ENCODE measurements around the gene SYPL1.
A peak's percentile ranks its signal among the peaks of the same experiment; 100 is the strongest.

Gene SYPL1

DNA sequence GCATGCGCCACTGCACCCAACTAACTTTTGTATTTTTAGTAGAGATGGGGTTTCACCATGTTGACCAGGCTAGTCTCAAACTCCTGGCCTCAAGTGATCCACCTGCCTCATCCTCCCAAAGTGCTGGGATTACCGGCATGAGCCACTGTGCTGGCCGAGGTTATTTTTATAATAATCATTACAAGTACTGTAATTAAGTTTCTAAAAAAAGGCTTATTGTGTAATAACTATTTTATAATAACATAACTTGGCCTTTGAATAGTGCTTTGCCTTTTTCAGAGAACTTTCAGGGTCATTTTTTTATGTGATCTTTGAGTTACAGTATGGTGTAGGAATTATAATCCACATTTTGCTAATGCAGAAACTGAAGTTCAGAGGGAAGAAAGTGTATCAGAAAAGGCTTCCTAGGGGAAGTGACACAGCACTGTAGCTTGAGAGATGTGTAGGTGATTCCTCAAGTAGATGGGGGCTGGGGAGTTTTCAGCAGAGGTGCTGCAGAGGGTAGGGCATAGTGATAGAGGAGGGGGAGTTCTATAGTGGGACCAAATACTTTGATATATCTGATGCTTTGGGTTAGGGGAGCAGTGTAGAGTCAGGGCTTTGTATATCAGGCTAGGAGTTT is 9.2 kb upstream of the SYPL1 start:
- DNase-seq (ENCODE audit: low spot score), result no peak

DNA sequence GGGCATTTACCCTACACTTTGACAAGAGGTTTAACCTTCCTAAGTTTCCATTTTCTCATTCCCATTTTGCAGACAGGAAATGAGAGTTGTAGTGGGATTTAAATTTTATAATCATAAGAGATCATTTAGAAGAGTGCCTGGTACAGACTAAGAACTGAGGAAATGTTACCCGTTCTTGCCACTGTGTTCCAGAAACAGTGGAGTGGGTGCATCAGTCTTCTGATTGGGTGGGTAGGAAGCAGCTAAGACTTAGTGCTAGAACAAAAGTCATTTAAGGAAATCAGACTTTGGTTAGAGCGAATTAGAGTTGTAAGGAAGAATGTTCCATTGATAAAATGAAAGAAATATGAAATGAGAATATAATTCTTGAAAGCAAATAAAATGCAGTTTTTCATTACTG is 8.4 kb upstream of the SYPL1 start:
- no peak for DNase-seq (ENCODE audit: low spot score)

DNA sequence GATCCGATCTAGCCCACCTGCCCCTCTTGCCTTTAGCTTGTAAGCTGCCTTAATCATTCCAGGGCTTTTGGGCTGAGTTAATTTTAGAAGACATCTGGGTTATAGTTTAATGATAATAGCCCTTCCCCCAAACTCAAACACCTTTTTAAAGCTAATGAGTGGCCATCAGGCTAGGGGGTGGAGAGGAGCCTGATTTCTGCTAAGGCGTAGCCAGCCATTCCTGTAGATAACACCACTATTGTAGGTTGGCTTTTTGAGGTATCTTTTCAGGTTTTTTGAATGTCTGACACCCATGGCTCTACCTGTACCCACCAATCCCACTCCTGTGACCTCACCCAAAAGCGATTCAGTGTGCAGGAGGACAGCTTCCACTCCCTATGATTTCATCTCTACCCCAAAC is 7.6 kb upstream of the SYPL1 start:
- DNase-seq (ENCODE audit: low spot score), result no peak

DNA sequence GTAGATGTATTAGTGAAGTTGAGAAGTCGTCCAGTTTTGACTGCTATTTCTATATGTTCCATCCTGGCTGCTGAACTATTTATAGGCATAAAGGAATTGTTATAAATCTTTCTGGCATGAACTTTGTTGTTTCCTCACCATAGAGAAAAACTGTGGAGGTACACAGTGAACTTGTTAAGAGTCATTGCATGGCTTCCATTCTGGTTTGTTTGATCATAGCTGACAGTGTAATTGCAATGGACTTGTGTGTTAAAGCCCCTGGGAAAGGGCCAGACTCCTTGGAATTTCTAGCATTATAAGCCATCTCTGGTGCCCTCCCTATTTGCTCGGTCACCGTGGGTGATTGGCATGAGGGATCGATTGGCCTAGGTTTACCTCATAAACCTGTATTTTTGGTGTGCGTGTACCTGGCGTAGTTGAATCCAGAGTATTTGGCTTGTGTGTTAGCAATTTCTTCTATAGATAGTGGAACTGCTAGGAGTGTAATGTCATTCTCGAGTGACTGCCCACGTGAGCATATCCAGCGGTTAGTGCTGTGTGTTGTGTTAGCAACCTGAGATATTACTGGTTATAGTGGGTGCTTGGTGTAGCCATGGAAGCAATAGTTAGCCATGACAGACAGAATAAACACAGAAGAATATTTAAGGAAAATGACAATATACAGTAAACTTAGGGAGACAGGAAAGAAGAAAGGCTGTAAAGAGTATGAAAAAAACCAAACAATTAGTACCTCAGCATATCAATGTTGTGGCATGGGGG is 5.9 kb upstream of the SYPL1 start:
- DNase-seq (ENCODE audit: low spot score), result no peak

DNA sequence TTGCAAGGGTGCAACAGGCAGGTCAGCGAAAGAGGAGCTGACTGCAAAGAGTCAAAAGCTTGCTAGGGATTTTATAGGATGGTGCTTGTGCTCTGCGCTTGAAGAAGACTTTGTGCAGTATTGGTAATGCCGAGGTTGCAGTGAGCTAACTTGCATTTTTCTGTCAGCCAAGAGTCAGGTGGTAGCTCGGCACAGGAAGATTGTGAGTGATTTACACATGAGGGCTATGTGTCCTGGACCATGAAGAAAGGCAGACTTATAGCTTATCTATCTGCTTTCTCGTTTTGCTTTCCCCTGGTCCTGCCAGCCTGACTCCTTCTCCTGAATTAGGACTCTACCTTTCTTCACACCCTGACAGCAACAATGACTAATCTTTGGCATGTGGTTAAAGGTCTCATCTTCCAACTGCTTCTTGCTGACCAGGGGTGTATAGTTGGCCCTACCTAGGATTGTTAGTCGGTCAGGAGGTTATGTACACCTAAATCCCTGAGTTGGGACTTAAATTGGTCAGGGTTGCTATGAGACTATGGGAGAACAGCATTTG is 4.1 kb upstream of the SYPL1 start:
- no peak for DNase-seq (ENCODE audit: low spot score)

DNA sequence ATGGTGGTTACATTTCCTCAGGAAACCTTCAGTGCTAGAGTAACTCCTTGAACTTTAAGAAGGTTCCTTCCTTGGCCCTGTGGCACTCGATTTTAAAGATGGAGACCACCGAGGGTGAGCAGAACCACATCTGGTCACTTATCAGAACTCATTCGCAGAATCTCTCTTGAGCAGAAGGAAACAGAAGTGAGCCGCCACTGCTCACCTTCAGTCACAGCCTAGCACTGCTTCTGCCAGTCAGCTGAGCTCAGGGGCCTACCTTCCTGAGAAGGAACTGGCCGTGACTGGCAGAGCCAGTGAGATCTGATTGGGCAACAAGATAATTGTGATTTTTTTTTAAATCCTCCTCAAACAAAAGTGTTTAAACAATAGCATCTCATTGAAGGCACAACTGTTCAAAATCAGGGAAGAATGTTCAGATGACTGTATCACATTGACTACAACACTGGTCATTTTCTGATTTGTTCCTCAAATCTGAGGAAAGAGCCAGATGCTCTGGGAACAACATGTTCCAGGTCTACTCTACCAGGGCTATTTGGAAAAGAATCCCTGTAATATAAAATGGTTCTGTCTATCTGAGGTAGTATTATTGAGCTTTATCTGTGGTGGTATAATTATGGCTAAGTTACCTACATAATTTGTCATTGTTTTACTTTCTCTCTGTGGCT is 2.7 kb upstream of the SYPL1 start:
- DNase-seq (ENCODE audit: low spot score), result no peak

DNA sequence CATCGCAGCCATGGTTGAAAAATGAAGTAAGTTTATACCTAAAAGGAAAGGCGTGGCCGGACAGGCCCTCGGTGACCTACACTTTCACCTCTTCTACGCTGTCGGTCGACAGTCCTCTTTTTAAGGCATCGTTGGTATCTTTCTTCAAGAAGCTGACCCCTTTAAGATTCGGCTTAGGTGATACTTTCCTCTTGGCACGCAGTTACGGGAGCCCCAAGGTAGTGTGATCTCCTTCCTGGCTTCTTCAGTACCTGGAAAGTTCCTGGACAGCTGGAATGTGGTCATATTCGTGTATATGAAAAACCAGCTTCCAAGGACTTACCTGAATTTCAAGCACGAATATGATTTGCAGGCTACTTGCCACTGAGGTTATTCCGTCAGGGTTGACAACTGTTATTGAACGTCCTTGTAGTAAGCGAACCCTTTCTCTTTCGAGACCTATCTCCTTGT is 885 bp upstream of the SYPL1 start:
- DNase-seq (ENCODE audit: low spot score), result no peak

DNA sequence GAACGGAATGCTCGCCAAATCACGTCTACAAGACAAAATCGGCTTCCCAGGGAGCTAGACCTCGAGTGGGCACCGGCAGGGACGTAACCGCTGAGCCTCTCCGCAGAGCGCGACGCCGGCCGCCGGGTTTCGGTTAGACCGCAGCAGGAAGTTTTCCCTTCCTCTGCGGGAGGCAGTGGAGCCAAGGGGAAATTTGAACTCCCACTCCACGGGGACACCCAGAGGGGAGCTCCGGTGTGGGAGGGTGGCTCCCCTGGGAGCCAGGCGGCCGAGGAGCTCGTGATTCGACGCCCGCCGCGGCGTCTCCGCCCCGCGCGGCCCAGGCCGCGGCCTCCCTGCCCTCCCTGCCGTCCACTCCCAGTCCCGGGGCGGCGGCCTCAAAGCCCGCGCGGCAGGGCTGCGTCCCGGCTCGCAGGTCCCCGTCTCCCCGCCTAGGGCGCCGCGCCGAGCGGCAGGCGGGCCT is 426 bp downstream of the SYPL1 start:
- no peak for DNase-seq (ENCODE audit: low spot score)

DNA sequence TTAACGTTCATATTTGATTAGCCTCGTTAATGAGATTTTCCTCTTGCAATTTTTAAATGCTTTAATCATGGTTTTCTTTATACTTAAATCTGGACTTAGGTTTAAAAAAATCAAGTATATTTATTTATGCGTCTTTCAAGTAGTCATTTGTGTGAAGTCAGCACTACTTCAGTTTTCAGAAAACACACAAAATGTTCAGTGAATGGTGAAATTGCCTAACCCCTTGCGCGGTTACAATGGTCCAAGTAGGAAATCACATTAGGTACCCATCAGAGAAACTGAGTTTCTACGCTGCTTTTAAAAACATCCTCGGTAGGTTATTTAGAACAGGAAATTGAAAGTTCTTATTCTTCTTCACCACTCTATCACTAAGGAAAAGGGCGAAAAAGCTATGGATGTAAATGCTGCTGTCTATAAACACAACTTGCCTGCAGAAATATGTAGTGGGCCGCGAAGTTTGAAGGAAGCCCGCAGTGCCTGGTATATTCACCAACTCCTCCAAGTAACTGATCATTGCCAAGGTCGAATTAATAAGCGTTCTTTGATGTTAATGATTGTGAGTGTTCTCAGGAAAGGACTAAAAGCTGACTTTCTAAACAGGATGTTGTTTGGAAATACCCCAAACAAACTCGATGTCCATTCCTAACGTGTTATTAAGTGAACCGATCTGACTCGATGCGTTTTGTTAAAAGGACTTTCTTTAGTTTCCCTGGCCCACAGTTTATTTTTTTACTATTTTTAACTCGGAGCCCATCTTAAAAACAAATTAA is 1.0 kb downstream of the SYPL1 start:
- DNase-seq (ENCODE audit: low spot score), result peak; percentile 64

DNA sequence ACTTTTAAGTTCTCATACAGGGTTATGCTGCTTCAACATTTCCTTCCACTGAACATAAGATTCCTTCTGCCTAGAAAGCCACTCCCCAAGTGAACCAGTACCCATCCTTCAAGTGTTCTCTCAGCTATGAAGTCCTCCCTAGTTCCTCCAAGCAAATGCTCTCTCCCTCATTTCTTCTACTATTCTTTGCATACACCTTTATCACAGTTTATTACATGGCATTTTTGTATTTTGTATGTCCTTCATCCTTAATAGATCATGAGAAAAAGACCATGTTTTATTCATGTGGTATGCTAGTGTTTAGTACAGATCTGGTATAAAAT is 1.9 kb downstream of the SYPL1 start:
- DNase-seq (ENCODE audit: low spot score), result peak; percentile 19

DNA sequence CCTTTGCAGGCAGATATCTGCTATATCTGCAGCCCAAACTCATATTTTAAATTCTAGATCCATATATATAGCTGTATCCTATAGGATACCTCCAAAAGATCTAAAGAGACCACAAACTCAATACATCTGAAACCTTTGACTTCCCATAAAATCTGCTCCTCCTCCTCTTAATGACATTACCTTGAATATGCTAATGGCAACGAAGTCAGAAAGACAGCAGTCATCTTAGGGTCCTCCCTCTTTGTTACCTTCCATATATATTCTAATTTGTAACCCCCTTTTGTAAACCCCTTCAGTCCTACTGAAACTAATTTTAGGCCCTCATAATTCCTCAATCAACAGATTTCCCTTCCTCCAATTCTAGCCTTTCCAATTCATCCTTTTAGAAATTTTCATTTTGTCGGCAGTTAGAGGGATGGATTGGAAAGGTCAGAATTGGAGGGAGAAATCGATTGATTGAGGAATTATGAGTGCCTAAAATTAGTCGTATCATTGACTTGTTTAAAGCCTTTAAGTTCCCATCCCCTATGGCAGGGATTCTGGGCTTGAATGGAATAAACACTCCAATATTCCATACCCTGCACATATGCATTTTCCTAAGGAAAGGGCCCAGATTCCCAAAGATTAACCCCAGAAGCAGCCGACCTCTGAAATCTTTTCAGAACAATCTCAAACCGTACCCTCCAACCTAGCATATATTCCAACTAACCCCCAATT is 2.4 kb downstream of the SYPL1 start:
- no peak for DNase-seq (ENCODE audit: low spot score)

DNA sequence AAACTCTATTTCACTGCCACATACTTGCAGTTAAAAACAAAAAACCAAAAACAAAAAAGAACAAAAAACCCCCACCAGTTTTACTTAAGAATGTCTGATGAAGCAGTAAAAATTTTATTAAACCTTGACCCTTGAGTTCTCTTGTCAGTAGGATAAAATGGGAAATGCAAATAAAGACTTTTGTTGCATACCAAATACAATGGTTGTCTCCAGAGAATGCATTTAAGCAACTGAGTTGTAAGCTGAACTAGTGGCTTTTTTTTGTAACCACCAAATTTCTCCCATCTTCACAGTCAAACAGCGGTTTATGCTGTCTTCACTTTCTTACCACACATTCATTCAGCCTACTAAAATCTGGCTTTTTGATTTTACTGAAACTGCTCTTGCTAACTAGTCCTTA is 3.1 kb downstream of the SYPL1 start:
- DNase-seq (ENCODE audit: low spot score), result peak; percentile 33

DNA sequence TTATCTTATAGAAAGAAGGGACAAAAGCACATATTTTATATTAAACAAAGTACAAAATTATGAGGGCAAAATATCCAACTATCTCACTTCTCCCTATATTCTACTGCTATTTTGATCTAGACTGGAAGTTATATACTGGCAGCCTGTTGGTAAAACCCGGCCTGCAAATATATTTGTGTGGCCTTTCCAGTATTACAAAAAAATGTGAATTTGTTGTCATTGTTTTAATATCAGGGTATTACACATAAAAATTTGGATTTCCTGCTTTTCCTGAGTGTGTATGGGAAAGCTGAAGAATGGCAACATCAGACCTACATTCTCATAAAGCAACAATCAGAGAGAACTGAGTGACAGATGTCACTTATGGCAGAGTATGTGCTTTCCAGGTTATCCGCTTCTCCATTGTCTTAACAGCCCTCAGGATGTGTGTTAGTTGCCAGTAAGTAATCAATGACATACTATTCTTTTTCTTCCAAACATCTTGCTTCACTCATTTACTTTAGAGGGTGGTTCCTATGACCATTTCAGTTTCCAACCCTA is 7.3 kb downstream of the SYPL1 start:
- DNase-seq (ENCODE audit: low spot score), result no peak

DNA sequence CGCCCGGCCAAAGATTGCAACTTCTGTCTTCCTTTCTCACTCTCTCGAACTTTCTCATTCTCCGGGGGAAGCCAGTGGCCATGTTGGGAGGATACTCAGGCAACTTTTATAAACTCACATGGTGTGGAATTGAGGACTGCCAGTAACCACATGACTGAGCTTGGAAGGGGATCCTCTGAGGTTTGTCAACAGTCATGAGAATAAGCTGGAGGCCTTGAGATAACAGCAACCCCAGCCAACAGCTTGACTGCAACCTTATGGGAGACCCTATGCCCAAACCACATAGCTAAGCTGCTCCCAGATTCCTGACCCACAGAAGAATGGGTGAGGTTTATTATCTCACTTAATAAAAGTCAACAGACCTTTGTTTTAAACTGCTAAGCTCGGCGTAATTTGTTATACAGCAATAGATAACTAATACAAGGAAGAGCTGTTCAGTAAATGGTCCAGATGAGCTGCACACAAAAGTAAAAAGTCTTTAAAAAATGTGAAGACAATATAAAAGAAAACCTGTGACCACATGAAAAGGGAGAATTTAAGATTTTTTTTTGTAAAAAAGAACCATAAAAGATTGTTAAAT is 9.6 kb downstream of the SYPL1 start:
- DNase-seq (ENCODE audit: low spot score), result no peak

DNA sequence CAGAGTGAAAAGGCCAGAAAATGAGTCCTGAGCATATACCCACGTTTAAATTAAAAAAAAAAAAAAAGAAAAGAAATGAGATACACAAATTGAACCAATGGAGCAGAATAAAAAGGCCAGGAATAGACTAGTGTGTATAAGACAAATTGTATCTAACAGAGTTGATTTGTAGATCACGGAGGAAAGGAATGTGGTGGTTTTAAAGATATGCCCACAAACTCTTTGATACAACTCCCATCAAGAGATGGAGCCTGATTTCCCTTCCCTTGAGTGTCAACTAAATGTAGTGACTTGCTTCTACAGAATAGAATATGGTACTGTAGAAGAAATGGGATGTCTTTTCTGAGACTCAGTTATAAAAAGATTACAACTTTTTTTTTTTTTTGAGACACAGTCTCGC is 10.4 kb downstream of the SYPL1 start:
- no peak for DNase-seq (ENCODE audit: low spot score)

DNA sequence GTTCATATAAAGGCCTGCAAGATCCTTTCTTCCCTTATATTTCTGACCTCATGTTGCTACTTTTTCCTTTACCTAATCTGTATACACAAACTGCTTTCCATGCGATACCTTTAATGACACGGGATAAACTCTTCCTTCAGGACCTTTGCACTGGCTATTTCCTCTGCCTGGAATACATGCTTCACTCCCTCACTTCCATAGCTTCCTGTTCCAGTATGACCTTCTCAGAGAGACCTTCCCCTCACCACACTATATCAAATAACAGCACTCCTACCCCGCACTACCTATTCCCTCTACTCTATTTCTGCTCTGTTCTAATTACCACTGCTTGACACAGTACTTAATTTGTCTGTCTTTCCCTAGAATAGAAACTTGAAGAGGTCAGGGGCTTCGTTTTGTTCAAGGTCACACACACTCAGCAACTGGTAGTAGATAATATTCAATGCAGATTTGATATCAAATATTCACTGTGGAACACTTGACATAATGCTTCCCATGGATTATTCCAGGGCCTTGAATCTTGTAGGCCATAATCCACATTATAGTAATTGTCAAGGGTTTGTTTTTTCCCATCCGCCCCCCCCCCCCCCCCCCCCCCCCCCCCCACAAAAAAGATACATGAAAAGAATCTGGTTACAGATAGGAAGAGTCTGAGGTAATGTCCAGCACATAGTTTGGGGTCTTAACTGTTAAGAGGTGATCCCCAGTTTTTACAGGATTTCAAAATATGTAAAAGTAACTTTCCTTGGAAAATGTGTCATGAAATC is 11.1 kb downstream of the SYPL1 start:
- no peak for DNase-seq (ENCODE audit: low spot score)

DNA sequence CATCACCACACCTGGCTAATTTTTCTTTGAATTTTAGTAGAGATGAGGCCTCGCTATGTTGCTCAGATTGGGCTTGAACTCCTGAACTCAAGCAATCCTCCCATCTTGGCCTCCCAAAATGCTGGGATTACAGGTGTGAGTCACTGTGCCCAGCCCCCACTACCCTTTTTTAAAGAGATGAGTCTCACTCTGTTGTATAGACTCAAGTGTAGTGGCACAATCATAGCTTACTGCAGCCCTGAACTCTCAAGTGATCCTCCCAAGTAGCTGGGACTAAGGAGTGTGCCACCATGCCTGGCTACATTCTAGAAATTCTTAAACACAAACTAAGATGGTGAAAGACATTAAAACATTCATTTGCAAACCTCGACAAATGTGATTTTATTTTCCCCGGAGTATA is 12.6 kb downstream of the SYPL1 start:
- DNase-seq (ENCODE audit: low spot score), result no peak

DNA sequence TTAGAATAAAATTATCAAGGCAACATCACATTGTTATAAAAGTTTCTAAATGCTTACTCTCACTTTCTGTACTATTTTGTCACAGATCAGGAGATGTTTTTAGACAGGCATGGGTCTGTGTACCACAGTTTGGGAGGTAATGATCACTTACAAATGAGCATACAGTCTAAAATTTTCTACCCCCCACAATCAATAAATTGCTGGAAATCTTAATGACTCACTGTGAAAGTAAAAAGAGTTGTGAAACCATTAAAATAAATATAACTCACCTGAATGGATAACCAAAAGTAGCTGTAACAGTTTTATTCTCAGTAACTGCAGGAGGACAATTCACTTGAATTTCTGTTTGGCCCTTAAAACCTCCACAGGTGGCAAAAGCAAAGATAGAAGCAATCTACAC is 13.2 kb downstream of the SYPL1 start:
- no peak for DNase-seq (ENCODE audit: low spot score)

DNA sequence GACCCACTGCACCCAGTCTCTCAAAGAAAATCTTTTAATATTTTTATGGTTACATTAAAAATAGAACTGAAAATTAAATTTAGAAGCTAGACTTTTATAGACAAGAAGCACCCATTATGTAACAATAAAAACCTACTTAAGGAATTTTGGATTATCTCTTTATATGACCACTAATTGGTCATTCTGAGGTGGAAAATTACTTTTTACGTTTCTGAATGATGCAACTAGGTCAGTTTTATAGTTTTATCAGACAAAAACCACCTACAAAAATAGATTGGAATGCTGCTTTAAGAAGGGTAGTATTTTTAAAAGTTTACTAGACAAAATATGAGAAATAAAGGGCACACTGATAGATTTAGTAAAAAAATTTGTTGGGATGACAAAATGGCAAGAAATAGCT is 16.5 kb downstream of the SYPL1 start:
- DNase-seq (ENCODE audit: low spot score), result no peak

DNA sequence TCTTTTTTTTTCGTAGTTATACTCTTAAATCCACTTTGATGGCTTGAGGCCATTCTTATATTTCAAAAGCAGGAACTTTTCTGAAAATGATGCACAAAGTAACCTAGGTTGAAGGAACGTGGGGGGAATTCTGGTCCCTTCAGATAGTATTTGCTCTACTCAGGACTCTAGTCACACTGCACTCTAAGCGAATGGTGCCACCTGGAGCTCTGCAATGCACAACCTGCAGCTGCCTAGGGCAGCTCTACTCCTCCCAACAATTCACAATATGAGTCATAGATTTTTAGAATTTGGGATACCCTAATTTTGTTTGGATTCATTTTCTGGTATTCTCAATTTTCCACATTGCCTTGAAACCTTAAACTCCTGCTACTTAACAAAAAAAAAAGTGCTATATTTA is 17.3 kb downstream of the SYPL1 start:
- no peak for DNase-seq (ENCODE audit: low spot score)

All from pons (tissue), 1 donor.